ENCODE results near the gene CNTN1. TPM values are rescaled to one million over a fixed set of nuclear protein-coding genes. Genes with fewer than 3 reads are reported as not detected.

Gene CNTN1
- total RNA-seq, 4 donors from 2014 or later: 18.0 to 32.1 (median 23.8) TPM

GRCh38 chr12:40989785-40990184 is 297.5 kb downstream of the CNTN1 start:
- no peaks in the 10 kb centered on the region for H3K27me3 ChIP-seq
- H3K9me3 ChIP-seq: peaks cover 0 to 9% (median 4%) of the 10 kb centered on the region in 4 donors
- H3K4me1 ChIP-seq: peaks cover 0 to 10% (median 0%) of the 10 kb centered on the region in 4 donors
- TF ChIP-seq POLR2A (IDR thresholded peaks at IDR 0.05) (no peak), EP300 (IDR thresholded peaks at IDR 0.05) (no peak)
- no peak overlapping the region for H3K4me3 ChIP-seq
- H3K27ac ChIP-seq: peak overlapping the region in 2 of 4 donors; percentile 40 to 72
- peaks cover 0 to under 1% (median 0%) of the 10 kb centered on the region in 3 donors for H3K36me3 ChIP-seq
- 87 to 88% methylated on average over 3 of the region's 3 CpGs for WGBS, 2 donors
- DNase-seq (ENCODE audit: low spot score in 2 of 2): no peak

GRCh38 chr12:40992158-40992557 is 299.9 kb downstream of the CNTN1 start:
- WGBS, 2 donors: 89% methylated on average over 4 of the region's 4 CpGs
- TF ChIP-seq EP300 (IDR thresholded peaks at IDR 0.05) (no peak), POLR2A (IDR thresholded peaks at IDR 0.05) (no peak), CTCF (IDR thresholded peaks at IDR 0.05) (no peak)
- Histone ChIP-seq H3K4me3 (no peak overlapping the region), H3K4me1 (peaks cover 0 to 10% (median 0%) of the 10 kb centered on the region in 4 donors), H3K9me3 (no peaks in the 10 kb centered on the region), H3K36me3 (no peaks in the 10 kb centered on the region), H3K27me3 (no peaks in the 10 kb centered on the region), H3K27ac (no peak overlapping the region)
- DNase-seq (ENCODE audit: low spot score in 2 of 2): no peak

- no peak for DNase-seq (ENCODE audit: low spot score in 2 of 2)
- Histone ChIP-seq H3K27me3 (no peaks in the 10 kb centered on the region), H3K4me1 (peaks cover 0 to 10% (median 0%) of the 10 kb centered on the region in 4 donors), H3K36me3 (no peaks in the 10 kb centered on the region), H3K9me3 (no peaks in the 10 kb centered on the region), H3K27ac (no peak overlapping the region), H3K4me3 (no peak overlapping the region)
- WGBS, 2 donors: 81 to 94% methylated on average over 1 of the region's 1 CpG
- TF ChIP-seq POLR2A (IDR thresholded peaks at IDR 0.05) (no peak), EP300 (IDR thresholded peaks at IDR 0.05) (no peak), CTCF (IDR thresholded peaks at IDR 0.05) (no peak)
Observed at GRCh38 chr12:40992674-40993073, 300.4 kb downstream of the CNTN1 start.

- no peak for DNase-seq (ENCODE audit: low spot score in 2 of 2)
- H3K4me3 ChIP-seq: no peak overlapping the region
- H3K27me3 ChIP-seq: no peaks in the 10 kb centered on the region
- TF ChIP-seq EP300 (IDR thresholded peaks at IDR 0.05) (no peak), POLR2A (IDR thresholded peaks at IDR 0.05) (no peak), CTCF (IDR thresholded peaks at IDR 0.05) (no peak)
- peaks cover 0 to 10% (median 0%) of the 10 kb centered on the region in 4 donors for H3K4me1 ChIP-seq
- H3K27ac ChIP-seq: no peak overlapping the region
- no peaks in the 10 kb centered on the region for H3K9me3 ChIP-seq
- WGBS, 2 donors: 90 to 92% methylated on average over 3 of the region's 3 CpGs
- H3K36me3 ChIP-seq: no peaks in the 10 kb centered on the region
Observed at GRCh38 chr12:40993158-40993557, 300.9 kb downstream of the CNTN1 start.

- no peak for TF ChIP-seq CTCF (IDR thresholded peaks at IDR 0.05)
- no peak for TF ChIP-seq EP300 (IDR thresholded peaks at IDR 0.05)
- TF ChIP-seq POLR2A (IDR thresholded peaks at IDR 0.05): no peak
- peaks cover 0 to 5% (median 0%) of the 10 kb centered on the region in 4 donors for H3K9me3 ChIP-seq
- no peaks in the 10 kb centered on the region for H3K36me3 ChIP-seq
- H3K27ac ChIP-seq: no peak overlapping the region
- no peak for DNase-seq (ENCODE audit: low spot score in 2 of 2)
- H3K4me1 ChIP-seq: no peaks in the 10 kb centered on the region
- WGBS, 2 donors: 81 to 87% methylated on average over 4 of the region's 4 CpGs
- H3K4me3 ChIP-seq: no peak overlapping the region
- H3K27me3 ChIP-seq: no peaks in the 10 kb centered on the region
Observed at GRCh38 chr12:40996091-40996490, 303.9 kb downstream of the CNTN1 start.

- Histone ChIP-seq H3K4me1 (no peaks in the 10 kb centered on the region), H3K4me3 (no peak overlapping the region), H3K27ac (no peak overlapping the region), H3K27me3 (no peaks in the 10 kb centered on the region), H3K9me3 (peaks cover 0 to 23% (median 3%) of the 10 kb centered on the region in 4 donors), H3K36me3 (peaks cover 0 to 10% (median 0%) of the 10 kb centered on the region in 3 donors)
- no peak for DNase-seq (ENCODE audit: low spot score in 2 of 2)
- TF ChIP-seq EP300 (IDR thresholded peaks at IDR 0.05) (no peak), POLR2A (IDR thresholded peaks at IDR 0.05) (no peak), CTCF (IDR thresholded peaks at IDR 0.05) (no peak)
- 35 to 39% methylated on average over 1 of the region's 1 CpG for WGBS, 2 donors
Observed at GRCh38 chr12:40999210-40999609, 307.0 kb downstream of the CNTN1 start.
